ENCODE measurements around the gene C2CD4A.

C2CD4A gene

GRCh38 chr15:62104401-62104800 is 37.6 kb downstream of the C2CD4A start:
- no peak for DNase-seq

DNA sequence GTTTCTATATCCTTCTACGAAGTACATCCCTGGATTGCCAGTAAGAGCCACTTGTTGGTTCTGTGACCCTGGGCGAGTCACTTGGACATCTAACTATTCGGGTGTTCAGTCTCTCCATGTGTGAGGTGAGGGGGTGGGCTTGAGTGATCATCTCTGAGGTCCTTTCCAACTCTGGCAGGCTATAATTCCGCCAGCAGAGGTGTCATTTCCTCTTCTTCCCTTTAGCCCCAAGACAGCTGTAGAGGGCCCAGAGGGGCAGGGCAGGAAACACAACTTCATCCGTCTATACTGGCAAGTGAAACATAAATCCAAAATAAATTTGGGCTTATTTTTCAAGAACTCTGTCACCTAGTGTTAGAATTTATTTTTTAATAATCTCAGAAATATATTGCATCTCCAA is 38.1 kb downstream of the C2CD4A start:
- no peak for DNase-seq

- no peak for DNase-seq
Measured at GRCh38 chr15:62105266-62105665, 38.5 kb downstream of the C2CD4A start.

GRCh38 chr15:62106096-62106495 is 39.3 kb downstream of the C2CD4A start:
- DNase-seq = no peak

- DNase-seq = no peak
Measured at GRCh38 chr15:62107571-62108121, 40.9 kb downstream of the C2CD4A start.

- no peak for DNase-seq
Measured at GRCh38 chr15:62108411-62108810, 41.6 kb downstream of the C2CD4A start.

GRCh38 chr15:62109437-62109836 is 42.7 kb downstream of the C2CD4A start:
- DNase-seq = no peak

GRCh38 chr15:62109982-62110851 is 43.4 kb downstream of the C2CD4A start:
- DNase-seq = no peak

GRCh38 chr15:62112081-62112480 is 45.3 kb downstream of the C2CD4A start:
- no peak for DNase-seq

- DNase-seq = no peak
Measured at GRCh38 chr15:62112616-62113593, 46.1 kb downstream of the C2CD4A start.

GRCh38 chr15:62115847-62116246 is 49.1 kb downstream of the C2CD4A start:
- no peak for DNase-seq

DNA sequence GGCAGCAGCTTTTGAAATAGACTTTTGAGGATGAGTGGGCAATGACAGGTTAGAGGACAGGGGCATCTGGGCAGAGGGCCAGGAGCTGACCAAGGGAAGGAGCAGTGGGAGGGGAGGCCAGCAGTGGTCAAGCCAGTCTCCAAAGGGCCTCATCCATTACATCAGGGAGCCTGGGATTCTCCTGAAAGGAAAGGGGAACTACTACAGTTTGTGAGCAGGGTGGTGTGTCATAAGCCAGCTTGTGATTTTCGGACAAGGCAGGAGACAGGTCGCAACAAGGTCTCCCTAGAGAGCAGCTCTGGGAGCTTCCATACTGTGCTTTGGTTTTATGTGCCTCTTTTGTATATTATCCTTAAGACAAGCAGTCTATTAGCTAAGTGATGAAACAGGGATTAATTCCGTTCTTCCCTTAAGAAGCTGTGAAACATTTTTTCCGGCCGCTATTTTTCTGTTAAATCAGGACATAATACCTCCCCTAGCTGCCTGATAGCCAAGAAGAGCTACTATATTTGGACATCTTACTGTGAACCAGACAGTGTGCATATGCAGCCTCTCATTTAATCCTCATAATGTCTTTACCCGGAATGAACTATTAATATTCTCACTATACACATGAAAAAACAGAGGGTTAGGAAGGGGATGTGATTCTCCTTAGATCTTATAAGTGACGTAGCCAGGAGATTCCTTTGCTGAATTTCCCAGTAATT is 51.9 kb downstream of the C2CD4A start:
- DNase-seq = no peak

DNA sequence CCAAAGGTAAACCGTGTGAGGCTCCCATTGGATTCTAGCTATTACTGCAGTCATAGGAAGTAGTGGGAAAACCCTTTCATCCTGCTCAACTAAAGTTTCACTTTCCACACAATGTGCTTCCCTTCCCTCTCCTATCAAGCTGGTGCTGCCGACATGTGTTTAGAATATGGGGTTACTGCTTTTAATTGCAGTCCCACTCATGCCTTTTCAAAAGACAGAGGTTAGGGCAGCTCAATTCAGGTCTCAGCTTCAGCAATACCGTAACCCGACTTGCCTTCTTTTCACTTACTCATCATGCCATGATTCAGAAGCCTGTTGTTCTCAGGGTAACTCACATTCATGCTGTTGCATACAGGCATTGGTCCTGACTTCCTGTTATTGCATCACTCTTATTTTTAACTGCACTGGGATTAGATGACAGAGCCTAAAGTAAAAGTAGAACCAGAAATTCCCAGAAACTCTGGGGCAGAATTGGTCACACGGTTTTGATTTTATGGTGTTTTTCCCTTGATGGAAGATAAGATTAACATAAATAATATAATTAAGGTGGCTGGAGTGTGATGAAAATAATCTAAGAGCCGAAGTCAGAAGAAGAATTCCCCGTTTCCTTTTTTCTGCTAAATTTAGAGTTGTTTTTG is 52.6 kb downstream of the C2CD4A start:
- no peak for DNase-seq

DNA sequence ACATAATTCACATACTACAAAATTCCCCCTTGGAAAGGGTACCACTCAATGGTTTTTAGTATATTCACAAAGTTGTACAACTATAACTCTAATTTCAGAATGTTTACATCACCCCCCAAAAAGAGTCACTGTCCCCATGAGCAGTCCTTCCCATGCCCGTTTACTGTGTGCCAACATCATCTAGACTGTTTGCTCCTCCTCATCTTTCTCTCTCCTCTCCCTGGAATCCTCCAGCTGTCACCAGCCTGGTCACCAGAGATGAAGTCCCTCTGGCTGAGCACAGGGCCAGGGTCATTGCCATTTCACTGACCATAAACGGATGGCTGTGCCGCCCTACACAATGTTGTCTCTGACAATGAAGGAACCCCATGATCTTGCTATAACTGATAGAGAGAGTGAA is 53.1 kb downstream of the C2CD4A start:
- no peak for DNase-seq

Data from activated CD4-positive, CD25-positive, alpha-beta regulatory T cell (primary cell).